CD4-positive, alpha-beta T cell treated with Interleukin-4 for 4 hours (primary cell): ENCODE results near the gene DRGX.

Experiments used
- DNase-seq: peaks from one replicate; pipeline ENCODE4 v3.0.0-alpha.2; 2020

Gene DRGX

GRCh38 chr10:49333192-49333591 lies 62.7 kb downstream of the DRGX start:
- DNase-seq = no peak

GRCh38 chr10:49332768-49333167 lies 63.1 kb downstream of the DRGX start:
- no peak for DNase-seq

DNA sequence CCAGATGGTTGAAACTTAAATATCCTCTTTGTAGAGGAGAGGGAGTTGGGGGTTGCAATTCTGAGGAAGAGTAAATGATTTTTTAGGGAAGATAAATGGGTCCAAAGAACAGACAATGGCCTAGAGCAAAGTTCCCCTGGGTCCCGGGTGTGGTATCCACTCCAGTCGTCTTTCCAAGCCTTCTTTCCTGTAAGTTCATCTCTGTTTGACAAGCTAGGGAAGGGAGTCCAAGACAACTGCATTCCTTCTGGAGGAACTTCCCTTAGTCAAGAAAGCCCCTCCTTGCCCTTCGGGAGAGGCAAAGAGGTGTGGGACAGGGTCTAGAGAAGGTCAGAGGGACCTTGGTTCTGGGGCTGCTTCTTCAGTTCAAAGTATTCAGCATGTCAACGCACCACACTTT lies 63.6 kb downstream of the DRGX start:
- DNase-seq = no peak

DNA sequence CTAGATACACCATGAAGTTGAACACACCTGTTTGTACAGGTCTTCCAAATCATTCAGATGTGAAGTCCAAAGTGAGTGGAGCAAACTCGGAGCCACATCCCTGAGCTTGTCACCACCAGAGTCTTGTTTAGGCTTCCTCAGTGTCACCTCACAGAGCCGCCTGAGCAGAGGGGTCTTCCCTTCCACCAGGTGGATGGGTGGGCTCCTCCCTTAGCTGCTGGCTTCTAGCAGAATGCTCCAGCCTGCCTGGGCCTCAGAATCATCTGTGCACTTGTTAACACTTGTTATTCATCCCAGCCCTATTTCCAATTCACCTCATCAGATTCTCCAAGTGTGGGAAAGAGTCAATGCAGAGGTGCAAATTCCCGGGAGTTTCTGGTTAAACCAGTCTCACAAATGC lies 64.5 kb downstream of the DRGX start:
- DNase-seq = no peak

DNA sequence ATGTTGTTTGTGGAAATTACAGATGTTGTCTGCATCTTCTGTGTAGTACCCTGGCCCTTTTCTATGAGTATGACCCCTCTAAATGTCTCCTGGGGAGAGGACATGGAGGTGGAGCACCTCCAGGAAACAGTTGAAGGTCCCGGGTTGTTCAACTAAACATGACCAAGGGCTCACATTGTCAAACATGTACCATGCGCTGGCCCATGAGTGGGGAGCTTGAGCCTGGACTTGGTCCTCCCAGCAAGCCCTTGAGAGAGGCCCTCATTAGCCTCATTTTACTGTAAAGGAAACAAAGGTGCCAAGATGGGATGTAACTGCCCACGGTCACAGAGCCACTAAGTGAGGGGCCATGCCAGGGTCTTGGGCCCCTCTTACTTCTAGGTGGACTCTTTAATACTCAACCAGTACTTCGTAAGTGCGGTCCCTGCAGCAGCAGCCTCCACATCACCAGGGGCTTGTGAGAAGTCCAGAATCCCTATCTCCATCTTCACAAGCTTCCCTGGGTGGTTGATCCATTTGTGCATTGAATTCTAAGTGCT lies 65.7 kb downstream of the DRGX start:
- DNase-seq = no peak

DNA sequence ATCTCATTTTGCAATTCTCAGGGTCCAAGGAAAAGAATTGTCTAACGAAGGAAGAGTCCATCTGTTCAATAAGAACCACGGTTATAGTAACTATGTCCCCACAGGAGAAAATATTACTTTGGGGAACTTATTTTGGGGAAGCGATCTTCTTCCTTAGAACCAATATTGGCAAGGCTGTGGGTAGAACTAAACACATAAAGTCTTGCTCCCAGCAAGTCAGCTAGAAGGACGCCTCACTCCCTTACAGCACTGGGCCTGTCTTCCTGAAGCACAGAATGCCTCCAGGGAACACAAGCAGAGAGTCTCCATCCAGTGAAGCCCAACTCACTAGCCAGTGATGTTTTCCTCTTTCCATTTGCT lies 66.8 kb downstream of the DRGX start:
- DNase-seq = no peak

GRCh38 chr10:49328401-49329145 lies 67.3 kb downstream of the DRGX start:
- no peak for DNase-seq

- DNase-seq = no peak
These were observed 68.7 kb downstream of the DRGX start for GRCh38 chr10:49327036-49327813.

GRCh38 chr10:49325916-49326783 lies 69.7 kb downstream of the DRGX start:
- DNase-seq = no peak

- no peak for DNase-seq
These were observed 70.6 kb downstream of the DRGX start for GRCh38 chr10:49325131-49325915.

DNA sequence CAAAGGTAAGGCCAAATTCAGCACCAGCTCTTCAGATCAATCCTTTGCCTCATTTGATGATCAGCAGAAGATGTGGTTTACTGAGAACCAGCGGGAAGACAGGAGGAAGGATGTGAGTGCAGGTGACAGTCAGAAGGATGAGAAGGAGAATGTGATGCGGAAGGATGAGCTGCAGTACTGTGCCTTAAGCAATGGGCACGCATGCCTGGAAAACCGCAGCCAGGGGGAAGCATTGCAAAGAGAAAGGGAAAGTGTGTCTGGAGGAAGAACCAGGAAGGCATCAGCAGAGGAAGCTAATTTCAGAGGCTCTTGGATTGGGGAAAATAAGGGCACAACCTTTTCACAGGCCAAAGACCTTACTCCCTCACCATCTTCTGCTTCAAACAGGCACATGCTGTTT lies 71.2 kb downstream of the DRGX start:
- no peak for DNase-seq

GRCh38 chr10:49323896-49324270 lies 72.0 kb downstream of the DRGX start:
- DNase-seq = no peak

DNA sequence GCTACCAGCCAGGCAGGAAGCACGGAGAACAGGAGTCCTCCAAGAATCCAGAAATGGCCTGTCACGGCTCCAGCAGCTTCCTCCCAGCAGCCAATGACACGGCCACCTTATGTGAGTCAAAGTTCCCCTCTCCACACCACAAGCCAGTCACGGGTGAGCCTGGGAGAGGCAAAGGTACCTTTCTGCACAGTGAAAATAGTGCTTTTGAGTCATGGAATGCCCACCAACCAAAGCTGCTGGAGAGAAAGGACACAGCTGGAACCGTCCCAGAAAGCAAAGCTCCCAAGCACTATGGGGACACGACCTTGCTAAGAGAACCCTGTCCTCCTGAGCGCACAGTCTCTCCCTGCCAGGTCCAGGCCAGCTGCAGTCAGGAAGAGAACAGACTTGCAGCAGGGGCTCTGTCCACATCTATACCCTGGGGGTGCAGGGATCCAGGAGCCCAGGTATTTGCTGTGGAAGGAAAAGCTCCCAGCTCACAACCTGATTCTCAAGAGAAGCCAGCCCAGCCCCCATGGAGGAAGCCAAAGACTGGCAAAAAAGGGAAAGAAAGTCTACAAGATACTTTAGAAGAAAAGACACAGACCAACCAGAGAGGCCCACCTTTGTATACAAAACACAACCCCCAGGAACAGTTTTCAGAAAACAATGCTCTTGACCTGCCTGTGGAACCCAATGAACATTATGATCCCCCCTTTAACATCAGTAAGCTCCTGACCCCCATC lies 72.6 kb downstream of the DRGX start:
- no peak for DNase-seq

DNA sequence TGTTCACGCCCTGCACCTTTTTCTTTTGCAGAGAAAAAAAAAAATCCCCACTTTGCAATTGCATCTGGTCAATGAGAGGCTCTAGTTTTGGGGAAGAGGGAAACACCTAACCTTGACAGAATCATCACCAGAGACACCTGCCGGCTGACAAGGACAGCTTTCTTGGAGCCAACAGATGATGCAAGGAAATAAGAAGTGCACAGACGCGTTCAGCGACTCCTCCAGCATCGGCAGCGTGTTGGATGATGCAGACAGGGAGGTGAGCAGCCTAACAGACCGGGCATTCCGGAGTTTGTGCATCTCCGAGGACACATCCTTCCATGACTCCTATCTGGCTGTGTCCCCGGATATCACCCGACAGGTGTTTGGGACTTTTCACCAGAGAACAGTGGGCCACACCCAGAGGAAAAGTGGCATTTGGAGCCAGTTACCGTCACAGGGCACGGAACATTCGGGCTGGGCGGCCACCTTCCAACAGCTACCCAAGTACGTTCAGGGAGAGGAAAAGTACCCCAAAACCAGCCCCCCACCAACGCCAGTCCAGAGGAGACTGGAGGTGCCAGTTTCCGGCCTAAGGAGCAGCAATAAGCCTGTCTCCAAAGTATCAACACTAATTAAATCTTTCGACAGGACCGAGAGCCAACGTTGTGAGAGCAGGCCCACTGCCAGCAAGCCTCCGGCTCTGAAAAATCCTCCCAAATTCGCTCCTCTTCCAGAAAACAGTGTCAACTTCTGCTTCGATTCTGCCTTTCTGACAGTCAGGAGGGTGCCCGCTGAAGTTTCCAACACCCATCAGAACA lies 73.3 kb downstream of the DRGX start:
- DNase-seq = no peak

- no peak for DNase-seq
These were observed 74.9 kb downstream of the DRGX start for GRCh38 chr10:49321021-49321420.

DNA sequence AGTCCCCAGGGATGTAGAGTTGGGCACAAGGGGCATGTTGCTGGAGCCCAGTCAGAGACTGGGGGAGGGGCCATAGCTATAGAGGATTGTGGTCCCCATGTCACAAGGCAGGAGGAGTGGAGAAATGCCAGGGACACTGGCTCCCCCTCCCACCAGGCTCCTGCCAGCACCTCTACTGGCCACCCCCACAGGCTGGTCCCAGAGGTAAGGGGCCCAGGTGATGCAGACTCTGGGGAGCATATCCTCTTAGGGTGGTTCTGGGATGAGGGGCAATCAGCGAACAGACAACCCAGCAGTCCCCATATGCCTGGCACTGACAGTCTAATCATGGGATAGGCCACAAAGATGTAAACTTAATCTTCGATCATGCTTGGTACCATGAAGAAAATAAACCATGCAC lies 75.7 kb downstream of the DRGX start:
- DNase-seq = no peak

DNA sequence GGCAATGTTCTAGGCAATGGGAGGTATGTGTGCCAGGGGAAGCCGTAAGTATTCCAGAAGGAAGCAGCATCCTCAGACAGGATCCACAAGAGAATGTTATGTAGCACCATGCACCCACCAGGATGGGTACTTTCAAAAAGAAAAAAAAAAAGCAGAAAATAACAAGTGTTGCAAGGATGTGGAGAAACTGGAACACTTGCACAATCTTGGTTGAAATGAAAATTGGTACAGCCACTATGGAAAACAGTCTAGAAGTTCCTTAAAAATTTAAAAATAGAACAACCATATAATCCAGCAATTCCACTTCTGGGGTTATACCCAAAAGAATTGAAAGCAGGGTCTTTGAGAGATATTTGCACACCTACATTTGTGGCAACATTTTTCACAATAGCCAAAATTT lies 76.7 kb downstream of the DRGX start:
- no peak for DNase-seq

GRCh38 chr10:49318755-49319154 lies 77.1 kb downstream of the DRGX start:
- no peak for DNase-seq

GRCh38 chr10:49318028-49318427 lies 77.9 kb downstream of the DRGX start:
- DNase-seq = no peak

GRCh38 chr10:49314806-49315205 lies 81.1 kb downstream of the DRGX start:
- DNase-seq = no peak
